Measurements from ENCODE around the gene MID1. TPM values are rescaled to one million over a fixed set of nuclear protein-coding genes. Genes with fewer than 3 reads are reported as not detected.

Gene MID1
- total RNA-seq, 2 donors from 2014 or later = 8.0 to 9.6 TPM

DNA sequence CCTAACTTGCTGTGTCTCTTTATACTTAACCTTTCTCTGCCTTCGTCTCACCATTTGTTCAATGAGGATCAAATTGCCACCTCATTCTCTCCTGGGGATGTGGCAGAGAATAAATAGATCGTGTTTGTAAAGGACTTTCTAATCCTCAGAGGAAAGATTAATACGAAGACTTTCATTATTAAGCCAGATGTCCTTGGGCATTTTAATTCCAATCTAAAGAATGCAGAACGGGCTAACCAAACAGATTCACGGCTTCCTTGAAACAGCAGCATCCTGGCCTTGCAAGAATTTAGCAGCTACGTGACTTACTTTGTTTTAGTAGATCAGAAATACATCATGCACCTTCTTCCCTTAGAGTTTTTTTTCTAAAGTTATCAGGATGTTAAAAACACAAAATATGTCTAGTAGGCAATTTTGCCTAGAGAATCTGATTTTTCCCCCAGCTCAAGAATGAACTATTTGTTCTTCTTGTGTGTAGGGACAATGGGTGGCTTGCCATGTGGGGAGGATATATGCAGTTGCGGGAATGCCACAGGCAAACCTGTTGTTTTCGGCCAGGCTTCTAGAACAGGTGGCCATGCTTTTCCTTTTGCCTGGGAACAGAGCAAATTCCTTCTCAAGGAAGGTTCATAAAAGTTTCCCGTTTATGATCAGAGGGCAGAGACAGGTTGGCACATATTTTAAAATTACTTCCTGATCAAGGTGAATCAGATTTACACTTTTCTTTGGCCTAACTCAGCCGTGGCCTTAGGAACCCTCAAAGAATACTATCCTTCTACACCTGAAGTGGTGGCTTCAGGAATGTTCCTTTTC lies 3.0 kb downstream of the MID1 start:
- TF ChIP-seq, protein P1, sequence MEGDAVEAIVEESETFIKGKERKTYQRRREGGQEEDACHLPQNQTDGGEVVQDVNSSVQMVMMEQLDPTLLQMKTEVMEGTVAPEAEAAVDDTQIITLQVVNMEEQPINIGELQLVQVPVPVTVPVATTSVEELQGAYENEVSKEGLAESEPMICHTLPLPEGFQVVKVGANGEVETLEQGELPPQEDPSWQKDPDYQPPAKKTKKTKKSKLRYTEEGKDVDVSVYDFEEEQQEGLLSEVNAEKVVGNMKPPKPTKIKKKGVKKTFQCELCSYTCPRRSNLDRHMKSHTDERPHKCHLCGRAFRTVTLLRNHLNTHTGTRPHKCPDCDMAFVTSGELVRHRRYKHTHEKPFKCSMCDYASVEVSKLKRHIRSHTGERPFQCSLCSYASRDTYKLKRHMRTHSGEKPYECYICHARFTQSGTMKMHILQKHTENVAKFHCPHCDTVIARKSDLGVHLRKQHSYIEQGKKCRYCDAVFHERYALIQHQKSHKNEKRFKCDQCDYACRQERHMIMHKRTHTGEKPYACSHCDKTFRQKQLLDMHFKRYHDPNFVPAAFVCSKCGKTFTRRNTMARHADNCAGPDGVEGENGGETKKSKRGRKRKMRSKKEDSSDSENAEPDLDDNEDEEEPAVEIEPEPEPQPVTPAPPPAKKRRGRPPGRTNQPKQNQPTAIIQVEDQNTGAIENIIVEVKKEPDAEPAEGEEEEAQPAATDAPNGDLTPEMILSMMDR (IDR thresholded peaks at IDR 0.05) = no peak

GRCh38 chrX:10615931-10616774 lies 4.2 kb downstream of the MID1 start:
- H3K36me3 ChIP-seq = no peaks in the 10 kb centered on the region
- no peak for DNase-seq (ENCODE audit: low spot score)
- TF ChIP-seq, protein P1 (IDR thresholded peaks at IDR 0.05) = peak; percentile 35 to 69
- no peak overlapping the region for H3K4me3 ChIP-seq
- peak overlapping the region in 1 of 2 donors; percentile 1 for H3K27ac ChIP-seq
- no peaks in the 10 kb centered on the region for H3K27me3 ChIP-seq
- no peaks in the 10 kb centered on the region for H3K4me1 ChIP-seq
- no peaks in the 10 kb centered on the region for H3K9me3 ChIP-seq

More for the DNA sequence above, 3.0 kb downstream of the MID1 start:
- no peaks in the 10 kb centered on the region for H3K4me1 ChIP-seq
- DNase-seq (ENCODE audit: low spot score) = no peak
- H3K36me3 ChIP-seq = no peaks in the 10 kb centered on the region
- no peak overlapping the region for H3K27ac ChIP-seq
- no peaks in the 10 kb centered on the region for H3K27me3 ChIP-seq
- peak overlapping the region in 1 of 2 donors; percentile 56 for H3K4me3 ChIP-seq
- no peaks in the 10 kb centered on the region for H3K9me3 ChIP-seq

- no peaks in the 10 kb centered on the region for H3K4me1 ChIP-seq
These were observed 8.2 kb downstream of the MID1 start for GRCh38 chrX:10612215-10612614.

DNA sequence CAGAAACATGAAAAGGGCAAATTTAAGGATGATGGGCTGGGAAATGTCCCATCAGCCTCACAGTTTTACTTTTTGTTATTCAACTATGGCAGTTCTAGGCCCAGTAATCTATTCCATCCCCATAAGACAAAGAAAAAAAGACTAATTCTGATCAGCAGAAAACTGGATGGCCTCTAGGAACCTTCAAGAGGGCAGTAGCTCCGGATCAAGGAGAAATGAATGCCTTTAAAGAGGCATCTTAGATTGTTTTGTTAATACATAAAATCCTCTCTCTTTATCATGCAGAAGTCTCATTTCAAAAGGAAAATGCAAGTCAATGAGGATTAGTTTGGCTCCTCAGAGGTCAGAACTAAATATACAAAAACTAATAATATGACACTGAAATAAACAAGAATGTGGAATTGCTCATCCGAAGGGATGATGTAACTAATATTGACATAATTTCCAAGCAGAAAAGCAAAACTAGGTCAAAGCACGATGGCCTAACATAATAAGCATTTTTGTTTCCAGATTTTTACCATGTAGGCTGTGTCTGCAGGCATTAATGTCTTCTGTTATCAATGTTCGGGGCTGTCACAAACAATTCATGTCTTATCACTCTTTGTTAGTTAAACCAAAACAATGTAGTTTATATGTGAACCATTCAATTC lies 8.8 kb downstream of the MID1 start:
- Histone ChIP-seq H3K36me3 (no peaks in the 10 kb centered on the region), H3K27me3 (no peaks in the 10 kb centered on the region), H3K9me3 (no peaks in the 10 kb centered on the region), H3K4me3 (no peak overlapping the region), H3K27ac (peak overlapping the region; percentile 9 to 65), H3K4me1 (no peaks in the 10 kb centered on the region)
- DNase-seq (ENCODE audit: low spot score) = no peak
- TF ChIP-seq, protein P1 (IDR thresholded peaks at IDR 0.05) = no peak

More at GRCh38 chrX:10612215-10612614, 8.2 kb downstream of the MID1 start:
- TF ChIP-seq, protein P1 (IDR thresholded peaks at IDR 0.05) = no peak
- Histone ChIP-seq H3K36me3 (no peaks in the 10 kb centered on the region), H3K9me3 (no peaks in the 10 kb centered on the region), H3K4me3 (no peak overlapping the region), H3K27me3 (no peaks in the 10 kb centered on the region), H3K27ac (peak overlapping the region in 1 of 2 donors; percentile 65)
- no peak for DNase-seq (ENCODE audit: low spot score)

DNA sequence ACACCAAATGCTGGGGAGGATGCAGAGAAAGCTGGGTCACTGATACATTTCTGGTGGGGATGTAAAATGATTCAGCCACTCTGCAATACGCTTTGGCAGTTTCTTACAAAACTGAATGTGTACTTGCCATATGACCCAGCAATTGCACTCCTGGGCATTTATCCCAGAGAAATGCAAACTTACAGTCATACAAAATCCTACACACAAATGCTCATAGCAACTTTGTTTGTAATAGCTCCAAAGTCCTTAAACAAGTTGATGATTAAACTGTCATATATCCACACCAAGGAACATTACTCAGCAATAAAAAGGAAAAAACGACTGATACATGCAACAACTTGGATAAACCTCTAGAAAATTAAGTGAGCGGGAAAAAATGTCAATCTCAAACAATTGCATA lies 12.3 kb downstream of the MID1 start:
- Histone ChIP-seq H3K4me1 (no peaks in the 10 kb centered on the region), H3K27me3 (no peaks in the 10 kb centered on the region), H3K27ac (no peak overlapping the region), H3K9me3 (no peaks in the 10 kb centered on the region), H3K4me3 (no peak overlapping the region), H3K36me3 (no peaks in the 10 kb centered on the region)
- DNase-seq (ENCODE audit: low spot score) = no peak
- TF ChIP-seq, protein P1 (IDR thresholded peaks at IDR 0.05) = no peak
